Measurements from ENCODE around the gene ANO3.

The ANO3 gene

GRCh38 chr11:26708736-26709456, 377.0 kb downstream of the ANO3 start:
- Histone ChIP-seq H3K27me3 (ENCODE audit: low read depth, low read length) (no peaks in the 10 kb centered on the region), H4K20me1 (ENCODE audit: insufficient read depth, low read length) (no peaks in the 10 kb centered on the region), H3K36me3 (replicated peaks; ENCODE audit: low read depth, low read length) (no peaks in the 10 kb centered on the region), H3K9me3 (ENCODE audit: insufficient read depth, low read length) (no peaks in the 10 kb centered on the region), H3K4me3 (ENCODE audit: low read length) (no peak overlapping the region), H3K4me1 (ENCODE audit: low read length) (no peaks in the 10 kb centered on the region), H3K27ac (ENCODE audit: low read length) (no peak overlapping the region), H2AFZ (ENCODE audit: low read depth, low read length) (no peak overlapping the region), H3K9ac (ENCODE audit: low read length) (no peak overlapping the region), H3K79me2 (ENCODE audit: low read length) (no peaks in the 10 kb centered on the region), H3K4me2 (ENCODE audit: low read length) (no peak overlapping the region)
- no peak for TF ChIP-seq EZH2phosphoT487 (IDR thresholded peaks at IDR 0.05; ENCODE audit: low read depth)
- TF ChIP-seq CTCF (IDR thresholded peaks at IDR 0.05; ENCODE audit: low read depth, low read length) = no peak

- no peak overlapping the region for H3K4me2 ChIP-seq (ENCODE audit: low read length)
- no peaks in the 10 kb centered on the region for H3K27me3 ChIP-seq (ENCODE audit: low read depth, low read length)
- no peak overlapping the region for H3K9ac ChIP-seq (ENCODE audit: low read length)
- no peaks in the 10 kb centered on the region for H3K36me3 ChIP-seq (replicated peaks; ENCODE audit: low read depth, low read length)
- TF ChIP-seq CTCF (IDR thresholded peaks at IDR 0.05; ENCODE audit: low read depth, low read length) (no peak), EZH2phosphoT487 (IDR thresholded peaks at IDR 0.05; ENCODE audit: low read depth) (no peak)
- no peaks in the 10 kb centered on the region for H3K79me2 ChIP-seq (ENCODE audit: low read length)
- H3K9me3 ChIP-seq (ENCODE audit: insufficient read depth, low read length) = no peaks in the 10 kb centered on the region
- H3K4me3 ChIP-seq (ENCODE audit: low read length) = no peak overlapping the region
- no peak overlapping the region for H2AFZ ChIP-seq (ENCODE audit: low read depth, low read length)
- H3K27ac ChIP-seq (ENCODE audit: low read length) = no peak overlapping the region
- H4K20me1 ChIP-seq (ENCODE audit: insufficient read depth, low read length) = no peaks in the 10 kb centered on the region
- H3K4me1 ChIP-seq (ENCODE audit: low read length) = no peaks in the 10 kb centered on the region
Measured at GRCh38 chr11:26710489-26710888, 378.6 kb downstream of the ANO3 start.

GRCh38 chr11:26712497-26712896, 380.6 kb downstream of the ANO3 start:
- H3K9ac ChIP-seq (ENCODE audit: low read length) = no peak overlapping the region
- H3K4me1 ChIP-seq (ENCODE audit: low read length) = no peaks in the 10 kb centered on the region
- TF ChIP-seq EZH2phosphoT487 (IDR thresholded peaks at IDR 0.05; ENCODE audit: low read depth) = no peak
- no peak for TF ChIP-seq CTCF (IDR thresholded peaks at IDR 0.05; ENCODE audit: low read depth, low read length)

More at GRCh38 chr11:26712497-26712896, 380.6 kb downstream of the ANO3 start:
- Histone ChIP-seq H4K20me1 (ENCODE audit: insufficient read depth, low read length) (no peaks in the 10 kb centered on the region), H3K4me2 (ENCODE audit: low read length) (no peak overlapping the region), H3K27ac (ENCODE audit: low read length) (no peak overlapping the region), H3K27me3 (ENCODE audit: low read depth, low read length) (no peaks in the 10 kb centered on the region), H3K9me3 (ENCODE audit: insufficient read depth, low read length) (no peaks in the 10 kb centered on the region), H3K79me2 (ENCODE audit: low read length) (no peaks in the 10 kb centered on the region), H3K36me3 (replicated peaks; ENCODE audit: low read depth, low read length) (no peaks in the 10 kb centered on the region), H3K4me3 (ENCODE audit: low read length) (no peak overlapping the region), H2AFZ (ENCODE audit: low read depth, low read length) (no peak overlapping the region)
